ENCODE measurements around the gene ALDH3B2. TPM values are rescaled to one million over a fixed set of nuclear protein-coding genes. Genes with fewer than 3 reads are reported as not detected.

The ALDH3B2 gene
- total and polyA plus RNA-seq, 2 of the 8 experiments (the other 6 are each of a cell fraction or from before 2014, with no cell fraction given): not detected

- TF ChIP-seq, protein P1, sequence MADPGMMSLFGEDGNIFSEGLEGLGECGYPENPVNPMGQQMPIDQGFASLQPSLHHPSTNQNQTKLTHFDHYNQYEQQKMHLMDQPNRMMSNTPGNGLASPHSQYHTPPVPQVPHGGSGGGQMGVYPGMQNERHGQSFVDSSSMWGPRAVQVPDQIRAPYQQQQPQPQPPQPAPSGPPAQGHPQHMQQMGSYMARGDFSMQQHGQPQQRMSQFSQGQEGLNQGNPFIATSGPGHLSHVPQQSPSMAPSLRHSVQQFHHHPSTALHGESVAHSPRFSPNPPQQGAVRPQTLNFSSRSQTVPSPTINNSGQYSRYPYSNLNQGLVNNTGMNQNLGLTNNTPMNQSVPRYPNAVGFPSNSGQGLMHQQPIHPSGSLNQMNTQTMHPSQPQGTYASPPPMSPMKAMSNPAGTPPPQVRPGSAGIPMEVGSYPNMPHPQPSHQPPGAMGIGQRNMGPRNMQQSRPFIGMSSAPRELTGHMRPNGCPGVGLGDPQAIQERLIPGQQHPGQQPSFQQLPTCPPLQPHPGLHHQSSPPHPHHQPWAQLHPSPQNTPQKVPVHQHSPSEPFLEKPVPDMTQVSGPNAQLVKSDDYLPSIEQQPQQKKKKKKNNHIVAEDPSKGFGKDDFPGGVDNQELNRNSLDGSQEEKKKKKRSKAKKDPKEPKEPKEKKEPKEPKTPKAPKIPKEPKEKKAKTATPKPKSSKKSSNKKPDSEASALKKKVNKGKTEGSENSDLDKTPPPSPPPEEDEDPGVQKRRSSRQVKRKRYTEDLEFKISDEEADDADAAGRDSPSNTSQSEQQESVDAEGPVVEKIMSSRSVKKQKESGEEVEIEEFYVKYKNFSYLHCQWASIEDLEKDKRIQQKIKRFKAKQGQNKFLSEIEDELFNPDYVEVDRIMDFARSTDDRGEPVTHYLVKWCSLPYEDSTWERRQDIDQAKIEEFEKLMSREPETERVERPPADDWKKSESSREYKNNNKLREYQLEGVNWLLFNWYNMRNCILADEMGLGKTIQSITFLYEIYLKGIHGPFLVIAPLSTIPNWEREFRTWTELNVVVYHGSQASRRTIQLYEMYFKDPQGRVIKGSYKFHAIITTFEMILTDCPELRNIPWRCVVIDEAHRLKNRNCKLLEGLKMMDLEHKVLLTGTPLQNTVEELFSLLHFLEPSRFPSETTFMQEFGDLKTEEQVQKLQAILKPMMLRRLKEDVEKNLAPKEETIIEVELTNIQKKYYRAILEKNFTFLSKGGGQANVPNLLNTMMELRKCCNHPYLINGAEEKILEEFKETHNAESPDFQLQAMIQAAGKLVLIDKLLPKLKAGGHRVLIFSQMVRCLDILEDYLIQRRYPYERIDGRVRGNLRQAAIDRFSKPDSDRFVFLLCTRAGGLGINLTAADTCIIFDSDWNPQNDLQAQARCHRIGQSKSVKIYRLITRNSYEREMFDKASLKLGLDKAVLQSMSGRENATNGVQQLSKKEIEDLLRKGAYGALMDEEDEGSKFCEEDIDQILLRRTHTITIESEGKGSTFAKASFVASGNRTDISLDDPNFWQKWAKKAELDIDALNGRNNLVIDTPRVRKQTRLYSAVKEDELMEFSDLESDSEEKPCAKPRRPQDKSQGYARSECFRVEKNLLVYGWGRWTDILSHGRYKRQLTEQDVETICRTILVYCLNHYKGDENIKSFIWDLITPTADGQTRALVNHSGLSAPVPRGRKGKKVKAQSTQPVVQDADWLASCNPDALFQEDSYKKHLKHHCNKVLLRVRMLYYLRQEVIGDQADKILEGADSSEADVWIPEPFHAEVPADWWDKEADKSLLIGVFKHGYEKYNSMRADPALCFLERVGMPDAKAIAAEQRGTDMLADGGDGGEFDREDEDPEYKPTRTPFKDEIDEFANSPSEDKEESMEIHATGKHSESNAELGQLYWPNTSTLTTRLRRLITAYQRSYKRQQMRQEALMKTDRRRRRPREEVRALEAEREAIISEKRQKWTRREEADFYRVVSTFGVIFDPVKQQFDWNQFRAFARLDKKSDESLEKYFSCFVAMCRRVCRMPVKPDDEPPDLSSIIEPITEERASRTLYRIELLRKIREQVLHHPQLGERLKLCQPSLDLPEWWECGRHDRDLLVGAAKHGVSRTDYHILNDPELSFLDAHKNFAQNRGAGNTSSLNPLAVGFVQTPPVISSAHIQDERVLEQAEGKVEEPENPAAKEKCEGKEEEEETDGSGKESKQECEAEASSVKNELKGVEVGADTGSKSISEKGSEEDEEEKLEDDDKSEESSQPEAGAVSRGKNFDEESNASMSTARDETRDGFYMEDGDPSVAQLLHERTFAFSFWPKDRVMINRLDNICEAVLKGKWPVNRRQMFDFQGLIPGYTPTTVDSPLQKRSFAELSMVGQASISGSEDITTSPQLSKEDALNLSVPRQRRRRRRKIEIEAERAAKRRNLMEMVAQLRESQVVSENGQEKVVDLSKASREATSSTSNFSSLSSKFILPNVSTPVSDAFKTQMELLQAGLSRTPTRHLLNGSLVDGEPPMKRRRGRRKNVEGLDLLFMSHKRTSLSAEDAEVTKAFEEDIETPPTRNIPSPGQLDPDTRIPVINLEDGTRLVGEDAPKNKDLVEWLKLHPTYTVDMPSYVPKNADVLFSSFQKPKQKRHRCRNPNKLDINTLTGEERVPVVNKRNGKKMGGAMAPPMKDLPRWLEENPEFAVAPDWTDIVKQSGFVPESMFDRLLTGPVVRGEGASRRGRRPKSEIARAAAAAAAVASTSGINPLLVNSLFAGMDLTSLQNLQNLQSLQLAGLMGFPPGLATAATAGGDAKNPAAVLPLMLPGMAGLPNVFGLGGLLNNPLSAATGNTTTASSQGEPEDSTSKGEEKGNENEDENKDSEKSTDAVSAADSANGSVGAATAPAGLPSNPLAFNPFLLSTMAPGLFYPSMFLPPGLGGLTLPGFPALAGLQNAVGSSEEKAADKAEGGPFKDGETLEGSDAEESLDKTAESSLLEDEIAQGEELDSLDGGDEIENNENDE (IDR thresholded peaks at IDR 0.05; ENCODE audit: insufficient replicate concordance, low read length): no peak
- TF ChIP-seq KDM4A (IDR thresholded peaks at IDR 0.05; ENCODE audit: low read depth, low read length, severe bottlenecking) (no peak), POU5F1 (IDR thresholded peaks at IDR 0.05; ENCODE audit: low read depth, low read length) (no peak)
Measured at GRCh38 chr11:67648796-67649613, 25.4 kb downstream of the ALDH3B2 start (continued).

Data from H1 (cell line).